ENCODE results near the gene NTM.

DNA sequence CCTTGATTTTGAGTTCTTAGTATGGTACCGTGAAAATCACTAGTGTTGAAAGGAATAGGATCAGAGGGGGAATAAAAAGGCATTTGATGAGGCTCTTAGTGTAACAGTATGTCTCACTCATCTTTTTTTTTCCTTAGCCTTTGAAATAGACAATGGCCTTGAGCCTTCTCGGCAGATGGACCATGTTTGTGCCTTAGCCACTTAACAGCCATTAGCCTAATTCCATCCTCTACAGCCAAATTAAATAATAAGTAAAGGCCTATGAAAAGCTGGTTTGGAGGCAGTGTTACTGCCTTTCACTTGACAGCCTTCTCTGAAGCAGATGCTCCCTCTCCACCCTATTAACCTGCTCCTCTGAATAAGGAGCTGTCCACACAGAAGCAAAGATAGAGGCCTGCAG lies 580.7 kb downstream of the NTM start:
- TF ChIP-seq CTCF (IDR thresholded peaks at IDR 0.05) (no peak), POLR2A (IDR thresholded peaks at IDR 0.05) (no peak)

Data from adrenal gland (tissue), 5 donors.